Measurements from ENCODE around the gene ATP13A4. TPM values are rescaled to one million over a fixed set of nuclear protein-coding genes. Genes with fewer than 3 reads are reported as not detected.

The ATP13A4 gene
- total RNA-seq, 1 experiment from 2014 or later, result 0.22 TPM

GRCh38 chr3:193375614-193376013, 179.1 kb downstream of the ATP13A4 start:
- Histone ChIP-seq H2AFZ (no peak overlapping the region), H3K4me1 (replicated peaks; ENCODE audit: insufficient read depth) (no peaks in the 10 kb centered on the region), H3K79me2 (ENCODE audit: low read depth) (no peaks in the 10 kb centered on the region), H3K27me3 (ENCODE audit: insufficient read depth, low read depth) (peaks cover 52% of the 10 kb centered on the region), H3K4me2 (no peak overlapping the region), H3F3A (ENCODE audit: insufficient read depth, low read depth) (no peaks in the 10 kb centered on the region), H3K27ac (no peak overlapping the region), H3K36me3 (ENCODE audit: low read depth) (no peaks in the 10 kb centered on the region), H3K9me3 (ENCODE audit: insufficient read depth, low read depth) (no peaks in the 10 kb centered on the region; the same call in 1 of the 2 replicates), H3K4me3 (no peak overlapping the region), H3K9me2 (ENCODE audit: insufficient read depth) (no peaks in the 10 kb centered on the region), H4K20me1 (ENCODE audit: insufficient read depth) (no peaks in the 10 kb centered on the region)
- ChIA-PET CTCF (no interaction called here), POLR2A (ENCODE audit: unreplicated experiment) (no interaction called here)
- DNase-seq, result no peak
- TF ChIP-seq, protein P1, sequence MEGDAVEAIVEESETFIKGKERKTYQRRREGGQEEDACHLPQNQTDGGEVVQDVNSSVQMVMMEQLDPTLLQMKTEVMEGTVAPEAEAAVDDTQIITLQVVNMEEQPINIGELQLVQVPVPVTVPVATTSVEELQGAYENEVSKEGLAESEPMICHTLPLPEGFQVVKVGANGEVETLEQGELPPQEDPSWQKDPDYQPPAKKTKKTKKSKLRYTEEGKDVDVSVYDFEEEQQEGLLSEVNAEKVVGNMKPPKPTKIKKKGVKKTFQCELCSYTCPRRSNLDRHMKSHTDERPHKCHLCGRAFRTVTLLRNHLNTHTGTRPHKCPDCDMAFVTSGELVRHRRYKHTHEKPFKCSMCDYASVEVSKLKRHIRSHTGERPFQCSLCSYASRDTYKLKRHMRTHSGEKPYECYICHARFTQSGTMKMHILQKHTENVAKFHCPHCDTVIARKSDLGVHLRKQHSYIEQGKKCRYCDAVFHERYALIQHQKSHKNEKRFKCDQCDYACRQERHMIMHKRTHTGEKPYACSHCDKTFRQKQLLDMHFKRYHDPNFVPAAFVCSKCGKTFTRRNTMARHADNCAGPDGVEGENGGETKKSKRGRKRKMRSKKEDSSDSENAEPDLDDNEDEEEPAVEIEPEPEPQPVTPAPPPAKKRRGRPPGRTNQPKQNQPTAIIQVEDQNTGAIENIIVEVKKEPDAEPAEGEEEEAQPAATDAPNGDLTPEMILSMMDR (conservative IDR thresholded peaks at IDR 0.05), result no peak
- no peak for TF ChIP-seq EZH2 (IDR thresholded peaks at IDR 0.05; ENCODE audit: low read depth)
- intact Hi-C loops (cut with micrococcal nuclease; ENCODE audit: unreplicated experiment), result no loop called here
- BruUV-seq (replicated peaks), result no TSS peak

DNA sequence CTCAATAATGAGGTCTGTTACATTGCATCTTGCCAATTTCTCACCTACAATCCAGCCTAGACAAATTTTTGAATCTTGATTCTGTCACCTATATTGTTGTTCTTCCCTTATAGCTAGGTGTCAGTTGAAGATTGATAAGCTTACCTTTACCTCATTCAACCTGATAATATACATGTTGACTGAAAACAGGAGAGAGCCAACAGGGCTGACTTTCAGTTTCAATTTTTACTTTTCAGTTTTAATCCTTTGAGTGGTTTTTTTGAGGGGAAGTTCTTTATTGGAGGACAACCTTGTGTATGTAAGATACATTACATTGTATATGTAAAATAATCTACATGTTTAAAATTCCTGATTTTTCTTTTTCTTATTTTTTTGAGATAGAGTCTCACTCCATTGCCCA, 181.9 kb downstream of the ATP13A4 start:
- H3K9me3 ChIP-seq (ENCODE audit: insufficient read depth, low read depth), result no peaks in the 10 kb centered on the region; the same call in 1 of the 2 replicates
- no peaks in the 10 kb centered on the region for H3K79me2 ChIP-seq (ENCODE audit: low read depth)
- H3K9me2 ChIP-seq (ENCODE audit: insufficient read depth), result no peaks in the 10 kb centered on the region
- ChIA-PET POLR2A (ENCODE audit: unreplicated experiment) (no interaction called here), CTCF (no interaction called here)
- H3K4me2 ChIP-seq, result no peak overlapping the region
- no peak overlapping the region for H3K4me3 ChIP-seq
- no peaks in the 10 kb centered on the region for H3K36me3 ChIP-seq (ENCODE audit: low read depth)
- peaks cover 47% of the 10 kb centered on the region for H3K27me3 ChIP-seq (ENCODE audit: insufficient read depth, low read depth)
- DNase-seq, result no peak
- no peak for TF ChIP-seq EZH2 (IDR thresholded peaks at IDR 0.05; ENCODE audit: low read depth)
- TF ChIP-seq, protein P1 (conservative IDR thresholded peaks at IDR 0.05), result no peak
- BruUV-seq (replicated peaks), result no TSS peak
- intact Hi-C loops (cut with micrococcal nuclease; ENCODE audit: unreplicated experiment), result no loop called here
- H3F3A ChIP-seq (ENCODE audit: insufficient read depth, low read depth), result no peaks in the 10 kb centered on the region
- no peaks in the 10 kb centered on the region for H3K4me1 ChIP-seq (replicated peaks; ENCODE audit: insufficient read depth)
- H4K20me1 ChIP-seq (ENCODE audit: insufficient read depth), result no peaks in the 10 kb centered on the region
- no peak overlapping the region for H2AFZ ChIP-seq
- H3K27ac ChIP-seq, result no peak overlapping the region

GRCh38 chr3:193367868-193368267, 186.8 kb downstream of the ATP13A4 start:
- Histone ChIP-seq H3K9me2 (ENCODE audit: insufficient read depth) (no peaks in the 10 kb centered on the region; the same call in 1 of the 2 replicates), H3K9me3 (ENCODE audit: insufficient read depth, low read depth) (no peaks in the 10 kb centered on the region; the same call in 1 of the 2 replicates), H3F3A (ENCODE audit: insufficient read depth, low read depth) (no peaks in the 10 kb centered on the region), H3K36me3 (ENCODE audit: low read depth) (no peaks in the 10 kb centered on the region), H3K4me1 (replicated peaks; ENCODE audit: insufficient read depth) (no peaks in the 10 kb centered on the region), H3K27me3 (ENCODE audit: insufficient read depth, low read depth) (peaks cover 42% of the 10 kb centered on the region), H3K79me2 (ENCODE audit: low read depth) (no peaks in the 10 kb centered on the region), H2AFZ (no peak overlapping the region), H3K4me2 (no peak overlapping the region), H3K27ac (no peak overlapping the region), H3K4me3 (no peak overlapping the region), H4K20me1 (ENCODE audit: insufficient read depth) (0 out of 2 replicates have a peak, but pooled peaks cover 3% of the 10 kb centered on the region)
- DNase-seq, result no peak
- BruUV-seq (replicated peaks), result no TSS peak
- CTCF ChIA-PET, result no interaction called here
- POLR2A ChIA-PET (ENCODE audit: unreplicated experiment), result no interaction called here
- TF ChIP-seq, protein P1 (conservative IDR thresholded peaks at IDR 0.05), result no peak
- no peak for TF ChIP-seq EZH2 (IDR thresholded peaks at IDR 0.05; ENCODE audit: low read depth)
- intact Hi-C loops (cut with micrococcal nuclease; ENCODE audit: unreplicated experiment), result no loop called here

Data from PC-9 (cell line).